SK-N-SH treated with all-trans-retinoic acid at 6 μM for 48 hours (cell line): Measurements from ENCODE around the gene ZC3H7B.

ENCODE experiments used
- CREB5 ChIP-seq: fragments of 250-450 bp; sonication (Bioruptor Pico); IDR thresholded peaks from 2 replicates; pipeline ENCODE4 v1.5.1; 2020; ENCODE audit warnings: low read depth, mild to moderate bottlenecking, moderate library complexity
- CSDC2 ChIP-seq: fragments of 250-450 bp; sonication (Bioruptor Pico); IDR thresholded peaks from 2 replicates; pipeline ENCODE4 v1.5.0; 2020; ENCODE audit warnings: mild to moderate bottlenecking, moderate library complexity
- GLIS3 ChIP-seq: fragments of 250-450 bp; sonication (Bioruptor Pico); IDR thresholded peaks from 2 replicates; pipeline ENCODE4 v1.5.0; 2020; ENCODE audit warnings: mild to moderate bottlenecking, moderate library complexity
- RARB ChIP-seq: fragments of 250-450 bp; sonication (Bioruptor Pico); IDR thresholded peaks from 2 replicates; pipeline ENCODE4 v1.8.0; 2021; ENCODE audit warnings: mild to moderate bottlenecking, moderate library complexity
- ZC3H10 ChIP-seq: fragments of 250-450 bp; sonication (Bioruptor Pico); IDR thresholded peaks from 2 replicates; pipeline ENCODE4 v1.5.1; 2021; ENCODE audit warnings: mild to moderate bottlenecking, moderate library complexity
- ZNF70 ChIP-seq: fragments of 450-650 bp; formaldehyde crosslinking; IDR thresholded peaks from 2 replicates; pipeline ENCODE4 v1.5.0; 2020; ENCODE audit warnings: mild to moderate bottlenecking, moderate library complexity

GRCh38 chr22:41367680-41368542 lies 66.6 kb downstream of the ZC3H7B start:
- TF ChIP-seq CREB5 (CRISPR knock-in tag): no peak
- TF ChIP-seq ZNF70 (CRISPR knock-in tag): no peak
- TF ChIP-seq CSDC2 (CRISPR knock-in tag): no peak
- no peak for TF ChIP-seq ZC3H10 (CRISPR knock-in tag)
- TF ChIP-seq RARB (CRISPR knock-in tag): no peak
- TF ChIP-seq GLIS3: no peak
